Testis (tissue), 3 donors: ENCODE results near the gene ARMC3. TPM values are rescaled to one million over a fixed set of nuclear protein-coding genes. Genes with fewer than 3 reads are reported as not detected.

Experiments
- DNase-seq: peaks from one replicate; pipeline ENCODE4 v3.0.0-alpha.2; 2019
- H3K27ac ChIP-seq, 2 donors: fragments of 200-600 bp; sonication (generic); one replicate each; pipeline ENCODE4 v1.5.1; 2019
- H3K27me3 ChIP-seq: fragments of 200-600 bp; sonication (generic); one replicate; pipeline ENCODE4 v1.5.1; 2019
- H3K36me3 ChIP-seq: fragments of 200-600 bp; sonication (generic); one replicate; pipeline ENCODE4 v1.5.1; 2017; ENCODE audit warnings: low read depth; ENCODE audit errors: missing control alignments
- H3K4me1 ChIP-seq: fragments of 200-600 bp; sonication (generic); one replicate; pipeline ENCODE4 v1.5.1; 2019
- H3K4me3 ChIP-seq, 2 donors: fragments of 200-600 bp; sonication (generic); one replicate each; pipeline ENCODE4 v1.5.1; 2017 to 2019
- H3K9me3 ChIP-seq: fragments of 200-600 bp; sonication (generic); one replicate; pipeline ENCODE4 v1.5.1; 2017
- CTCF ChIP-seq, 3 experiments: fragments of 450-650 bp in 2 of 3; fragments of 200-600 bp in 1 of 3; sonication (generic) in 1 of 3; IDR thresholded peaks; one replicate each; pipeline ENCODE4 v1.5.1; 2016 to 2019; ENCODE audit warnings: antibody characterized with exemption in 3 of 3, mild to moderate bottlenecking in 2 of 3, moderate library complexity in 1 of 3
- POLR2A ChIP-seq: fragments of 450-650 bp; IDR thresholded peaks from one replicate; pipeline ENCODE4 v1.6.1; 2017; ENCODE audit warnings: antibody characterized with exemption, mild to moderate bottlenecking, moderate library complexity
- WGBS, 2 donors: methylation state at CpG; one replicate each; pipeline ENCODE4 v1.1.5; 2018; 5-methylcytosine and 5-hydroxymethylcytosine counted together
- intact Hi-C: fragments of 100-400 bp; cut with DNase I; formaldehyde crosslinking; loops from one replicate; pipeline ENCODE4 v1.15.1; 2023; ENCODE audit warnings: low total_unique reads
- polyA plus RNA-seq: library from polyadenylated mRNA; stranded (reverse); fragments of 350-450 nt; fragmentation: Illumina TruSeq; extraction: RNeasy Lipid Tissue Mini Kit (QIAGEN cat#74804); gene quantifications from one replicate; pipeline ENCODE4 v1.2.3, GENCODE V29; 2014; ENCODE audit warnings: low read depth, low replicate concordance; ENCODE audit not compliant: insufficient read depth
- total RNA-seq, 2 donors: library from RNA; depleted of rRNA; stranded (reverse); fragments of >200 nt; gene quantifications; one replicate each; pipeline ENCODE4 v1.2.3, GENCODE V29; 2016

Gene ARMC3
- total and polyA plus RNA-seq, 3 donors from 2014 or later = 20.3 to 63.9 (median 39.2) TPM

DNA sequence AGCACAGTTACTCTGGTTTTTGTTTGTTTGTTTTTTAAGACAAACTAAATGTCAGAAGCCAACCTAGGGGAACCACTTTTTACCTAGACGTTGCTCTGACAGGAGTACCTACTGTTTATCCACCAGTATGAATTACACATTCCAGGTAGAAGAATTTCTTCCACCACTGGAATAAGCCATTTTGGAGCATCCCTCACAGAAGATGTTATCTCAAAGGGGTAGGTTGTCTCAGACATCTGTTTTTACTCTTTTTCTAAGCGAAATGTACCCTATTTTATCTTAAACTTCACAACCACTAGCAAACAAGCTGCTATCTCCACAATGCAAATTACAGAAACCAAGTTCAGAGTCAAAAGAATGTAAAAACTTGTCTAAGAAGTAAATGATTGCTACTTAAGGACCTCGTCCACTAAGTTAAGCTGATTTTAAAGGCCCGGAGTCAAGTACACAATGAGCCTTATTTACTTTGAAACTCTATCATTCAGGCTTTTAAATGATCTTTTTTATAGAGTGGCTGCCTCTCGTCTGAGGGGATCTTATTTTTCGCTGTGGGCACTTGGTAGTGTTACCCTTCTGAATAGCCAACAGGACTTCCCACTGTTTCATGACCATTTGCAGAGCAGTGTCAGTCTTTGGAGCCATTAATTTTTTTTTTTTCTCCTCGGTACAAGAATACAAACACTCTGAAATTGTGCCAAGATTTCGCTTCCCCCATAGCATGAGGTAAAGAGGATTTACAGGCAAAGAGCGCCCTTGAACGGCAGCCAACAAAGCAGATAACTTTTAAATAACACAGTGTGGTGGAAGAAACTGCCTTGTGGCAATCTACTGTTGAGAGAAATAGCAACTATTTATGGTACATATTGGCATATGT, 15.7 kb upstream of the ARMC3 start:
- WGBS, 2 donors = 29 to 37% methylated on average over 10 of the region's 10 CpGs
- no peak overlapping the region for H3K4me3 ChIP-seq
- no peak for TF ChIP-seq POLR2A
- TF ChIP-seq CTCF (IDR thresholded peaks at IDR 0.05) = no peak
- H3K27ac ChIP-seq = no peak overlapping the region
- peak; percentile 78 for DNase-seq
- H3K9me3 ChIP-seq = no peaks in the 10 kb centered on the region
- intact Hi-C loops = no loop called here
- peaks cover 3% of the 10 kb centered on the region for H3K4me1 ChIP-seq
- H3K36me3 ChIP-seq = no peaks in the 10 kb centered on the region
- H3K27me3 ChIP-seq = no peaks in the 10 kb centered on the region

DNA sequence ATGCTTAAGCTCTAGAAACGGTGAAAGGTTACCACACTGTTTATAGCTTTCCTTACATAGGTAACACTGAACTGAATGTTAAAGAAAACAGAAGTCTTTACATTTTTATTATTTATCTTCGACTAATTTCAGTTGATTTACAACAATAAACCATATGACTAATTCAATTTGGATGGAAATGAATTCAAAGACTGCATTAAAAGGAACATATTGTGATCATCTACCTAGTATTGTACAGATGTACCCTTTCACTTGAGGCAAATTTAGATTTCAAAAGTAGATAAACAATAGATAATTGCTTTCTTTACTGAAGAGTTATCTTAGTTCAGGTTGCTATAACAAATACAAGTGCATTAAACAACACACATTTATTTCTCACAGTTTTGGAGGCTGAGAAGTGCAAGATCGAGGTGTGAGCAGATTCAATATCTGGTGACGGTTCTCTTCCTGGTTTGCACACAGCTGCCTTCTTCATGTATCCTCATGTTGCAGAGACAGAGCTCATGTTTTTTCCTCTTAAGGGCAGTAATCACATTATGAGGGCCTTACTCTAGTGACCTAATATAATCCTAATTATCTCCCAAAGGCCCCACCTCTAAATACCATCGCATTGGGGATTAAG, 15.0 kb upstream of the ARMC3 start:
- Histone ChIP-seq H3K4me3 (no peak overlapping the region), H3K36me3 (no peaks in the 10 kb centered on the region), H3K9me3 (no peaks in the 10 kb centered on the region), H3K27ac (peak overlapping the region in 1 of 2 donors; percentile 4), H3K4me1 (peaks cover 3% of the 10 kb centered on the region), H3K27me3 (no peaks in the 10 kb centered on the region)
- WGBS, 2 donors = 52 to 59% methylated on average over 5 of the region's 5 CpGs
- TF ChIP-seq POLR2A = no peak
- TF ChIP-seq CTCF (IDR thresholded peaks at IDR 0.05) = no peak
- no peak for DNase-seq
- intact Hi-C loops = no loop called here

- no peaks in the 10 kb centered on the region for H3K27me3 ChIP-seq
- H3K36me3 ChIP-seq = no peaks in the 10 kb centered on the region
- WGBS, 2 donors = 83 to 90% methylated on average over 6 of the region's 6 CpGs
- no peaks in the 10 kb centered on the region for H3K9me3 ChIP-seq
- H3K4me3 ChIP-seq = no peak overlapping the region
- H3K27ac ChIP-seq = no peak overlapping the region
- peaks cover 3% of the 10 kb centered on the region for H3K4me1 ChIP-seq
- TF ChIP-seq CTCF (IDR thresholded peaks at IDR 0.05) = no peak
- TF ChIP-seq POLR2A = no peak
- DNase-seq = no peak
- intact Hi-C loops = no loop called here
Measured at GRCh38 chr10:22913474-22914092, 14.3 kb upstream of the ARMC3 start.

GRCh38 chr10:22915314-22915713, 12.5 kb upstream of the ARMC3 start:
- H3K36me3 ChIP-seq = no peaks in the 10 kb centered on the region
- TF ChIP-seq POLR2A = no peak
- no peak for TF ChIP-seq CTCF (IDR thresholded peaks at IDR 0.05)
- no peak for DNase-seq

More at GRCh38 chr10:22915314-22915713, 12.5 kb upstream of the ARMC3 start:
- H3K9me3 ChIP-seq = no peaks in the 10 kb centered on the region
- peaks cover 3% of the 10 kb centered on the region for H3K4me1 ChIP-seq
- no peak overlapping the region for H3K27ac ChIP-seq
- H3K27me3 ChIP-seq = no peaks in the 10 kb centered on the region
- intact Hi-C loops = no loop called here
- 91% methylated on average over 3 of the region's 3 CpGs for WGBS, 2 donors
- H3K4me3 ChIP-seq = no peak overlapping the region
